HG02943 (cell line): Measurements from ENCODE around the gene TEX55.
"Not testable (repeated sequence)": the region's sequence is repeated elsewhere in the genome, so short reads cannot be mapped to it uniquely, and the experiment has no call there.

Experiments used
- ATAC-seq: cut with Tn5 transposase; IDR thresholded peaks from one replicate; pipeline ENCODE4 v1.9.1; 2021; ENCODE audit warnings: mild to moderate bottlenecking, low read depth, moderate library complexity; ENCODE audit not compliant: unreplicated experiment

TEX55 gene

GRCh38 chr3:119157971-119158370, 12.0 kb downstream of the TEX55 start:
- no peak for ATAC-seq

GRCh38 chr3:119160361-119160760, 14.4 kb downstream of the TEX55 start:
- no peak for ATAC-seq

GRCh38 chr3:119160815-119161214, 14.8 kb downstream of the TEX55 start:
- no peak for ATAC-seq

- no peak for ATAC-seq
Observed at GRCh38 chr3:119161240-119161639, 15.3 kb downstream of the TEX55 start.

GRCh38 chr3:119164745-119165144, 18.8 kb downstream of the TEX55 start:
- not testable (repeated sequence) for ATAC-seq

GRCh38 chr3:119170821-119171220, 24.9 kb downstream of the TEX55 start:
- no peak for ATAC-seq

- ATAC-seq = no peak
Observed at GRCh38 chr3:119173325-119173724, 27.4 kb downstream of the TEX55 start, which contains the start of gene UPK1B. UPK1B (plus strand) TSS chr3:119173598; CDS start chr3:119186742, 13,144 bp downstream.

GRCh38 chr3:119175872-119176756, 30.1 kb downstream of the TEX55 start:
- no peak for ATAC-seq

GRCh38 chr3:119176778-119177177, 30.8 kb downstream of the TEX55 start:
- no peak for ATAC-seq

- ATAC-seq = no peak
Observed at GRCh38 chr3:119177321-119177720, 31.4 kb downstream of the TEX55 start.

- no peak for ATAC-seq
Observed at GRCh38 chr3:119181765-119182164, 35.8 kb downstream of the TEX55 start.

- ATAC-seq = no peak
Observed at GRCh38 chr3:119184111-119184510, 38.1 kb downstream of the TEX55 start.

- ATAC-seq = no peak
Observed at GRCh38 chr3:119184796-119185570, 39.0 kb downstream of the TEX55 start.

GRCh38 chr3:119187266-119187665, 41.3 kb downstream of the TEX55 start:
- ATAC-seq = no peak

- no peak for ATAC-seq
Observed at GRCh38 chr3:119191800-119192199, 45.8 kb downstream of the TEX55 start.

GRCh38 chr3:119194237-119195150, 48.5 kb downstream of the TEX55 start:
- ATAC-seq = no peak

GRCh38 chr3:119195151-119195476, 49.1 kb downstream of the TEX55 start:
- ATAC-seq = no peak

GRCh38 chr3:119195911-119196310, 49.9 kb downstream of the TEX55 start:
- ATAC-seq = no peak
